GM19351 (cell line): ENCODE data around the gene STEAP1B.
"Not testable (repeated sequence)": the region's sequence is repeated elsewhere in the genome, so short reads cannot be mapped to it uniquely, and the experiment has no call there.

Source experiments
- ATAC-seq: cut with Tn5 transposase; IDR thresholded peaks from one replicate; pipeline ENCODE4 v1.9.1; 2021; ENCODE audit warnings: mild to moderate bottlenecking, moderate library complexity; ENCODE audit not compliant: unreplicated experiment

Gene STEAP1B

DNA sequence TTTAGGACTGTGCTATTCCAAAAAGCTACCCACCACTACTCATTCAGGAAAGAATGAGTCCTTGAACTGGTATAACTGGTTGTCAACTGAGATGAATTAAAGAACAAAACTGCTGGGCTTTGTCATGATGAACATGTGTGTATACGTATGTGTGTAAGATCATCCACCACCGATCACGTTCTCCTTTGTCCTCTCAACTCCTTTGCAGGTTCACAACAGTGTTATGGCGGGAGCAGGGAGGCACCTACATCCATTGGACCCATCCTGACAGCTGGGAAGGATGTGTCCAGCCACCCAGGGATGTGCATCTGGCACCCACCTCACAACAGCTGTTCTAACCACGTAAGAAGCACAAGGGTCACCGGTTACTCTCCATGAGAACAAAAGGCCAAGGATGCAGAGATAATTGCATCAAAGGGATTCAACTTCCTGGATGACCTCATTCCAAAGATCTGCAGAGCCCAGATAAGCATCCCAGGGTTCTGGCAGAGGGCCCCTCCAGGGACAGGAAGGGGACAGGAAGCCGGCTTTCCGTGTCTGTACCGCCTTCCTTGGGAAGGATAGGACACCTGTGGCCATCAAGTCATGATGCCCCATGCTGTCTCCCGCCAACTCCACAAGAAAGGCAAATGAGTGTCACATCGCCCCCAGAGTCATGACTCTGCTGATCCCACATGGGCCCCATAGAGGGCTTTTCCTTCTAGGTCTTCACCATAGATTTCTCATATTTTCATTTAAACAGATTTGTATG lies 66.1 kb downstream of the STEAP1B start:
- no peak for ATAC-seq

DNA sequence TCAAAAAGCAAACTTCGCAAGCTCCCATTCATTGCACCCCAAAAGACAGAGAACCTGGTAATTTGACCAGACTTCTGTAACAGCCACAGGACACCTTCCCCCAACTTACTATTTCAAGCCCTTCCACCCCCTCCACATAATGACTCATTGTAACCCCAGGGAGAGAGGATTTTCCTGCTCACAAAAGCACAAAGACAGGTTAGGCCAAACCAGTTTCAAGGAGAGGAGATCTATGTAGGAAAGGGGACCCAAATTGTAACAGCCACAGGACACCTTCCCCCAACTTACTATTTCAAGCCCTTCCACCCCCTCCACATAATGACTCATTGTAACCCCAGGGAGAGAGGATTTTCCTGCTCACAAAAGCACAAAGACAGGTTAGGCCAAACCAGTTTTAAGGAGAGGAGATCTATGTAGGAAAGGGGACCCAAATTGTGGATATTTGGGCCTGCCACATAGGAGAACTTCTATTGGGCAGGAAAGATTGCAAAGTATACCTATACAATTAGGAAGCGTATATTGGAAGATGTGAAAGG lies 66.8 kb downstream of the STEAP1B start:
- not testable (repeated sequence) for ATAC-seq

DNA sequence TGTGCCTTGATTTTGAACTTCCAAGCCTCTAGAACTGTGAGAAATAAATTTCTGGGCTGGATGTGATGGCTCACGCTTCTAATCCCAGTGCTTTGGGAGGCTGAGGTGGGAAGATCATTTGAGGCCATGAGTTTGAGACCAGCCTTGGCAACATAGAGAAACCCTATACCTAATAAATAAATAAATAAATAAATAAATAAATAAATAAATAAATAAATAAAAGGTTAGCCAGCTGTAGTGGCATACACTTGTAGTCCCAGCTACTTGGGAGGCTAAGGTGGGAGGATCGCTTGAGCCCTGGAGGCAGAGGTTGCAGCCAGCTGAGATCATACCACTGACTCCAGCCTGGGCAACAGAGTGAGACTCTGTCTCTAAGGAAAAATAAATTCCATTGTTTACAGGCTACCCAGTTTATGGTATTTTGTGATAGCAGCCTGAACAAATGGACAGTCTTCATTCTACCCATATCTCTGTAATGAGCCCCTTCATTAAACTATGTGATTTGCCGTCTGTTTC lies 67.7 kb downstream of the STEAP1B start:
- no peak for ATAC-seq

DNA sequence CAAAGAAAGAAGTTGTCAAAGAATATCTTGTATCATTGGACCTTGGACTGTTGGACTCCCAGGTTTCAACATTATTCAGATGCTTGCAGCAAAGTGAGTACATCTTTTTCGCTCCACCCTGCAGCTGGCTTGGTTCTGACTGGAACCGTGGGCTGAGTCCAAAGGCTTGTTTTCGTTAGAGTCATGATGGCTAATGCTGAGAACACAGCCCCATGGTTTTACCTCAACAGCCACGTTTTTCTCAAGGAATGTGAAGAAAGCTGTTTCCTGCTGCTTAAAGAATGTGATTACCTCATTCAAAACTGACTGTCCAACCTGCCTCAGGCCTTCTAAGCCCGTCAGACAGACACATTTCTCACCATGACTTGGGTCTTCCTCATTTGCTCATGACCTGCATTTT lies 69.5 kb downstream of the STEAP1B start:
- ATAC-seq: no peak

DNA sequence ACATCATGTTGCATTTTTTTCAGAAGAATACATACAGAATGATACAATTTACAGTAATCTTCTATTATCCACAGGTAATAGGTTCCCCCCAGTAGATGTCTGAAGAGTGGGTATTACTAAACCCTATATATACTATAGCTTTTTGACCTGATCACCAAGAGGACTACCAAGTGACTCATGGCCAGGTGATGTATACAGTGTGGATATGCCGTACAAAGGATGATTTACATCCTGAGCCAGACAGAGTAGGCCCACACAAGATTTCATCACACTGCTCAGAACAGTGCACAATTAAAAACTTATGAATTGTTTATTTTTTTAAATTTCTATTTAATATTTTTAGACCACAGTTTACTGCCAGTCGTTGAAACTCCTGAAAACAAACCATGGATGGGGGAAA lies 70.6 kb downstream of the STEAP1B start:
- no peak for ATAC-seq

DNA sequence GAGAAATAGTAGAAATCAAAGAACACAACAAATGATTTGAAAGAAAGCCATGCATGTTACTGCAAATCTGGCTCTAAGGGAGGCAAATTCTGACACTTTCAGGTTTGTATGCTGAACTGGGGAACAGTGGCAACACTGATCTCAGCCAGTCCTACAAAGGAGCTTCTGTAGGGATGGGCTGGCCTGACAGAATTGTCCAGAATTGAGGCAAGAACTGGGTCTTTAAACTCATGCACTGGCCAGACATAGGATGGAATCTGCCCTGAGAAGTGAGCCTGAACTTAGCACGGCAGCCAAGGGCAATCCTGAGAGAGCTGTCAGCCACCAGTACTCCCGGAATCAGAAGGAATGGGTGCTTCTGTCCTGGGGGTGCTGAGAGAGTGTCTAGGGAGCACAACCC lies 72.1 kb downstream of the STEAP1B start:
- ATAC-seq: no peak

DNA sequence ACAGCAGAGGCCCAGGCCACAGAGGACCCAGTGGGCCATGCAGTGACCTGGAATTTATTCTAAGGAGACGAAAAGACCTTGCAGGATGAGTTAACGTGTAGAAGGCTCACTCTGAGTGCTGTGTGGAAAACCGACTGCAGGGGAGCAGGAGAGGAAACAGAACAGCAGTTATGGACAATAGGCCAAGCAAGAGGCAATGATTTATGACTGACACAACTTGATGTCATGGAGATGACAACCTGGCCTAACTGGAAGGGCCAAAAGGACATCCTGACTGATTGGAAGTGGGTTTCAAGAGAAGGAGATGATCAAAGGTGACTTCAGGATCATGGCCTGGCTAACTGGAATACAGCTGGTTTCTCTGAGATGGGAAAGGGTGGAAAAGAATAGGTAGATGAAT lies 72.9 kb downstream of the STEAP1B start:
- no peak for ATAC-seq

DNA sequence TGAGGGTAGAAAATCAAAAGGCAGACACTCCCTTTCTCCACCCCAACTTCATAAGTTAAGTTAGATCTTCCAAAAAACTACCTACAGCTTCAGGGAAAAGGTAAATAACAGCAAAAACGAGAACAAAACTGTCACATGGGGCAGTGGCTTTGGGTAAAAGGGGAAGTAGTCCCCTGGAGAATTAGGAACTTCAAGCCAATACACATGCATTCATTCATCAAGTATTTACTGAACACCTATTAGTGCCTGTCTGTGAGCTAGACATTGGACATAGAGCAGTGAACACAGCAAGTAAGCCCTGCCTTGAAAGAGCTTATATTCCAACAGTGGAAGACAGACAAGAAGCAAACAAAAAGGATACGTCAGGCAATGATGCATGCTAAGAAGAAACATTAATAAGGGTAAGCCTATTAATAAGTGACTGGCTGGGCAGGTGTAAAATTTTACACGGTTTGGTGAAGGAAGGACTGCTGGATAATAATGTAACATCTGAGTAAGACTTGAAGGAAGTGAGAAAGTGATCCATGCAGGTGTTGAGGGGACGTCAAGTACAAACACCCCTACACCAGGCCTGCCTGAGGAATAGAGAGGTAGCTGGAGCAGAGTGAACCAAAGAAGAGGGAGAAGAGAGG lies 73.4 kb downstream of the STEAP1B start:
- peak; percentile 67 for ATAC-seq

DNA sequence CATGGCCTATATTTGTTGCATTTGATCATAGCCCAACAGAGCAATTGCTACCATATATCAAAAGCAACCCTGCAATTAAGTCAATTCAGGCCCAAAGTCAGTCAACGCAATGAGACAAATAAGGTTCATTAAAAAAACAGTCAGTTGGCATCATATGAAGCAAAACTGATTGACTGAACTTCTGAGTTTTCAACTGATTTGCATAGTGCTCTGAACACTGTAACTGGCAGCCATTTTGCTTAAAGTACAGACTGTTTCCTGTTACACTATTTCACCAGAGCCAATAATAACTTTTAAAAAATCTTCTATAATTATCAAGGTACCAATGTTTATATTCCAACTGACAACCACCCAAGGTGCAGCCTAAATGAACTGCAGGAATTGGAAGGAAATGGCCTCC lies 74.6 kb downstream of the STEAP1B start:
- ATAC-seq: no peak

DNA sequence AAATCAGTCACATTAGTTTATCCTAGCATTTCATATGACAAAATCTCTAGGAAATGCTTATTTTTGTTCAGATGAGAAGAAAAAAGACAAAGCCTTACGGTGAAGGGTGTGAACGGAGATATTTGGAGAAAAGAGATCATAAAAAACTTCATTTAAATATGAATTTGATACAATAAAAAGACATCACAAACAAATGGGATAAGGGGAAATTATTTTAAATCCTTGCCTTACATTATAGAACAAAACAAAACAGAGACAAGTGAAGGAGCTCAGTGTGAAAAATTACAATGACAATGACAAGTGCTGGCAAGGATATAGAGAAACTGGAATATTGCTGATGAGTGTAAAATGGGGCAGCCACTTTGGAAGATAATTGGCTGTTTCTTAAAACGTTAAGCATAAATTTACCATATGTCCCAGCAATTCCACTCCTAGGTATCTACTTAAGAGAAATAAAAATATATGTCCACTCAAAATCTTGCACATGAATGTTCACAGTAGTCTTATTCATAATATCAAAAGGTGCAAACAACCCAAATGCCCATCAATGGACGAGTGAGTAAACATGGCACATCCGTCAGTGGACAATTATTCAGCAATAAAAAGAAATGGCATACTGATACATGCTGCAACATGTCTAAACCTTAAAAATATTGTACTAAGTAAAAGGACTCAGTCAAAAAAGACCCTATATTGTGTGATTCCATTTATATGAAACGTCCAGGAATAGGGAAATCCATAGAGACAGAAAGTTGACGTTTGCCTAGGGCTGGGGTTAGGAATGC lies 77.0 kb downstream of the STEAP1B start:
- ATAC-seq: no peak

DNA sequence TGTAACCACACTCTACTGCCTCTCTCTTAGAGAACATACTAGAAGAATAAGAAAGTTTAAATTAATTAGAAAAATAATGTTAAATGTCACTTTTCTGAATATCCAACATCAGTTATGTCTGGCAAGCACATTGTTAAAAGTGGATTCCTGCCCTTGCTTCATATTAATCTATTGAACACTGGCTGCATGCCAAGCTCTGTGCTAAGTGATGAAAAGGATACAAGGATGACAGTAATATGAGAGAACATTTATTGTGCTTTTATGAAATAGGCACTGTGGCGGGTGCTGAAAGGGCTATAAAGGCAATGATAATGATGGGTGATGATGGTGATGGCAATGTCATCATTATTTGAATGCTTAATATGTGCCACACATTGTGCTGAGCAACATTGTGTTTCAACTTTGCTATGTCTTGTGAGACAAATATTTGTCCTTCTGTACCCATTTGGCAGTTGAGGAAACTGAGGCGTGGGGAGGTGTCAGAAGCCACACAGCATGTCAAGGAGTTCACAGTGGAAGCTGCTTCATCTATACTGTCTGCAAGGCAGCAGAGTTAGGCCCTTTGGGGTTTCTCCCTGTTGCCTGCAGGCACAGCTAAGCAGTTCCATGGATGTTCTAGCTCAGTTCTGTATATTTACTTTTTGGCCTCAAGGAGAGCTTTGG lies 78.9 kb downstream of the STEAP1B start:
- ATAC-seq: no peak

DNA sequence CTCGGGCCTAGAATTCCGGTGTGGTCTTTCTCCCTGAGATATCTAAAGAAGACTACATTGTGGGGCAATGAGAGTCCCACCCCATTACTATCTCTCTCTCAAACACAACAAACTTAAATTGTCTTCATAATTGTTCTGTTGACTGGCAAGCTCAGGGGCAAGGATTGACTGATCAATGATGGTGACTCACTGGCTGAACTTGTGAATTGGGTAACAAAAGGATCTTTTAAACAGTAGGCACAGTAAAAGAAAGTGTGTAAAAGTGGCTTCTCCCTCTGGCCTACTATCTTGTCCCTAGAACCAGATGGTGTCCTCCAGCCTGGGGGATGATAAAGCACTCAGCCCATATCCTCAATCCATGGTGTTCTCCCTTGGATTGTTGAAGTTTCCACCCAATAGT lies 80.0 kb downstream of the STEAP1B start:
- ATAC-seq: no peak

DNA sequence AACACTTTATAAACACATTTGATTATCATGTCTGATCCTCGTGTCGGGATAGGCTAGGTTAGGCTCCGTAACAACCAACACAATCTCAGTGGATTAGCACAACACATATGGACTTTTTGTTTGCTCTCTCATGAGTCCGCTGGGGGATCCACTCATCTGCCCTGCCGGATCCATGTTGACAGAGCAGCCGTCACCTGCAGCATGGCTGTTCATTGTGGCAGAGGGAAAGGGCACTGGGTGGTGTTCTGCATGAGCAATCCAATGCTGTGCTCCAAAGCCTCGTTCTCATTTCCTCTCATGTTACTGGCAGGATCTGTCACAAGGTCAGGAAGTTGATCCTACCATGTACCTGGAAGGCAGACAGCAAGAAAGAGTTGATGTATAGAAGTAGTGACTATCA lies 80.5 kb downstream of the STEAP1B start:
- ATAC-seq: no peak

DNA sequence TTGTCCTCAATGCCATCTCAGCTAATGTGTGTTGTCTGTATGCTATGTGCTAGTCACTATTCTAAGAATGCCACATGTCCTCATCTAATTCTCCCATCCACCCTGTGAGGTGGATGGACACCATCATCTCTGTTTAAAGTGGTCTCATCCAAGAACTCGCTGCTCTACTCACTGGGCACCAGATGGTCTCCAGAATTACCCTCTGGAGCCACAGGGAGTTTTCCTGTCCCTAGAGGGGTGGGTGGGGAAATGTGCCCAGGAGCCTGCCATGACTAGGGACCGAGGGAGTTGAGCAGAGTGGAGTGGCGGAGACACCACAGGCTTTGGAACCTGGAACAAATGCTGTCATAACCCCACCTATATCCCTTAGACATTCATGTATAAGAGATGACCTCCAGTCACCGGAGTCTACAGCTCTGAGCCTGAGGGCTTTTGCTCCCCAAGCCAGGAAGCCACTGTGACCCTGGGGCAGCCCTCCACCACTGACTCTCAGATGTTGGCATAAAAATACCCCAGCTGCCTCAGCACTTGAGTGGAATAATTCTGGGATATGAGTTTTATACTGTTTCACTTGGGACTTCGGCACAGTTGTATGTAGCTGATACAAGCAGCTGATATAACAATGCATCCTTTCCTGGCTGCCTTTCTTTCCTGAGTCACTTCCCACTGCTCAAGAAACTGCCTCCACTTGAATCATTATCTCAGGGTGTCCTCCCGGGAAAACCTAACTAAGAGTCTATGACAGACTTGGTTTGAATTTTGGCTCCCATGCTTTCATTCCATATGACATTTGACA lies 81.5 kb downstream of the STEAP1B start:
- no peak for ATAC-seq

DNA sequence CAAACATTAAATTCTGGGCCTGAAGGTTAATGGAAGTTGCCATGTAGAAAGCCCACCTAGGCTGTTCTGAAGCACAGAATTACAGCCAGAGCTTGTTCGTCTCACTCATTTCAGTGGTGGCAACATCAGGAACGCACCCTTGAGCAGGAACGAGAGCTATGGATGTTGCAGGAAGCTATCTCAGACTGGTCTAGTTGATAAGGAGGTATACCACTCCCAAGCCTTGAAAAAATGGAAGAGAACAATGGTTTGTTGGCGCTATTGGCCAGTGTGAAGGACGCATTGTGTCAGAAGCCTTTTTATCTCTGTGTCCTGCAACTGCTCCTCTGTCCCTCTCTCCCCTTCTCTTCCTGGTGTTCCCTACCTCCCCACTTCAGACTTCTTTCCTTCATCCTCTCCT lies 82.1 kb downstream of the STEAP1B start:
- ATAC-seq: no peak

DNA sequence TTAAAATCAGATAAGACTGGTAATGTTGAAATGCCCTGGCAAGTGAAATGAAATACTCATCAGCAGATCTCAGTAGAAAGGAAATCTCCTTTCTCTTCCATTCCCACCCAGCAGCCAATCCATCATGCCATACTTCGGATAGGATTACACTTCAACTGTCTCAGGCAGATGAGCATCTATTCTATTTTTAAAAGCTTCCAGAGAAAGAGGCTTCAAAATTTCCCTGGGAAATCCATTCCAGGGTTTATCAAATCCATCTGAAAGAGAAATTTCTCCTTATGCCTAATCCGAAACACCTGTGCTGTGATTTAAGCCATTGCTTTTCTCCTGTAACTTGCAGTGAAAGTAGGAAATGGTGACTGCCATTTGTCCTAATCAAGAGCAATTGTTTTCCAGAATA lies 82.6 kb downstream of the STEAP1B start:
- no peak for ATAC-seq

DNA sequence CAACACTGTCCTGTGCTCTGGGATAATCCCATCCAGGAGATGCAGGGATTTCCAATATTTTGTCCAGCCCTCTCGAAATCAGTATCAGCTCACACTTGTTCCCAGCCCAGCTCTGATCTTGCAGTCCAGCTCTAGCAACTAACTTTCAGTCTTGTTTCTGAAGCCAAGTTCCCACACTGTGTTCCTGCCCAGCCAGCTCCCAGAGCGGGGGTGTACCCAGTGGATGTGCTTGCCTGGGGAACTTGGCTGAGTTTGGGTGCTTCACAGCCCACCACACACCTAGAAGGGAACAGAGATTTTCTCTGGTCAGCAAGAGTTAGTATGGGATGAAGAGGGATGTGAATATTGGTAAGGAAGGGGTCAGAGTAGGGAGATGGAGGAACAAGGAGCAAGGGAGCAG lies 85.6 kb downstream of the STEAP1B start:
- ATAC-seq: no peak

DNA sequence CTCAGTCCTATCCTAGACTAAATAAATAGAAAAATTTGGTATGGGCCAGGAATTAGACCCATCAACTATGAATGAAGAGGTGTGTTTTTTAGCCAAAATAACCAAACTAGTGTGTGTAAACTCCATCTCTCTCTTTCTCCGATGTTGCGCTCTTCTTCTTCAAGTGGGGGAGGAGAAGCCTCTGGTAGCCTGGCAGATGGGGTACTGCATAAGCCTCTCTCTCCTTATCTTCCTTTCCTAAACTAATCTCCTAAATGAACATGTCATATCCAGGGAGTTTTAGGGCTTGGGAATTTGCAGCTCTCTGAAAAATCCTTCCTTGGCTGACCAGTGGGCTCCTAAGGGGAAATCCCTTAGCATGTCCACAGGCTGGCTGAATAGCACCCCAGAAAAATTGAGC lies 86.8 kb downstream of the STEAP1B start:
- ATAC-seq: no peak

DNA sequence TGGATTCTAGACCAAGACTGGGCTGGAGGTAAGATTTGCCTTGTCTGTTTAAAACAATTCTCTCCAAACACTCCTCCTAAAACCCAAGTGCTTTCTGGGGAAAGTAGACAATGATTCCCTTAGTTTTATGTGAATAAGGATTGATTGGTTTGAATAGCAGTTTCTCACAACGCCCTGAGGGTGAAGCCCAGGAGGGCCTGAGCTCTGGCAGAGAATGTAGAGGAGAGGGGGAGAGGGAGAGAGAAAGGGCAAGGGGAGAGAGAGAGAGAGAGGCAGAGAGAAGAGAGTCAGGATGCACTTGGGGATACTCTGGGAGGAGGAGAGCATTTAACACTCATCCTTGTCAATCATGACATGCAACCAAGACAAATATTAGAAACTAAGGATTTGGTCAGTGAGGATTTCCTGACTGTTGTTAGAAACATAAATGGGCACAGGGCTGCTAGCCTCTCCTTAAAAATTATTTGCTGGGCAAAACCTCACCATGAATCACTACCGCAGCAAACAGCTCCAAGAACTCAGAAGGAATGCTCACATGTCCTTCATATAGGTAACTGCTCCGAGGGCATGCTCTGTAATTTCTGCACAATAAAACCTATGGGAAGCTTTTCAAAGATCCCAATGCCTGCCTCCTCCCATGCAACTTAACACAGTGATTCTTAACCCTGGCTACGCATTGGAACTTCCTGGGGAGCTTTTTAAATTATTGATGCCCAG lies 87.9 kb downstream of the STEAP1B start:
- ATAC-seq: no peak

DNA sequence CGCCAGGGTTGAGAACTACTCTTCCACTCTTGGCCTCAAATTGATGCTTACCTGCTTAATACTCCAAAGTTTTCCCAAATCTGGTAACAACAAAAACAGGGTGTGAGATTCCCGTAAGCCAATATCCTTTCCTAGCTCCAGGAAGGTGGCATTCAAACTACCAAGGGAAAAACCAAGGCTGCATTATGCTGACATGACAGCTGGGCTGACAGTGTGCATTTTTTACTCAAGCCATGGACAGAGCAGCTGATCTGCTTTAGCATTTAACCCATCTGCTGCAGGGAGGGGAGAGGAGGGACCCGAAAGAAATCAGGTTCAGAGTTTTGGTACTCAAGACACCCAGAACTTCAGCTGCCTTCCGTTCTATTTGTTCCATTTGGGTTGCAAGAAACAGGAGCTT lies 93.3 kb downstream of the STEAP1B start:
- ATAC-seq: no peak
